IgD-negative memory B cell (primary cell): ENCODE results near the gene GABARAPL1. TPM values are rescaled to one million over a fixed set of nuclear protein-coding genes. Genes with fewer than 3 reads are reported as not detected.

ENCODE experiments used
- H3K27ac Mint-ChIP-seq, 3 donors: one replicate each; pipeline ENCODE4 v1.8.0; 2020 to 2022; ENCODE audit warnings: mild to moderate bottlenecking in 3 of 3, mixed read lengths in 3 of 3, moderate library complexity in 1 of 3
- H3K27me3 Mint-ChIP-seq: one replicate; pipeline ENCODE4 v1.8.0; 2021; ENCODE audit warnings: mixed read lengths
- H3K36me3 Mint-ChIP-seq: one replicate; pipeline ENCODE4 v1.8.0; 2020; ENCODE audit warnings: mild to moderate bottlenecking, mixed read lengths
- H3K4me1 Mint-ChIP-seq, 3 donors: one replicate each; pipeline ENCODE4 v1.8.0; 2020 to 2022; ENCODE audit warnings: mixed read lengths in 3 of 3, mild to moderate bottlenecking in 1 of 3
- H3K4me3 Mint-ChIP-seq, 4 donors: one replicate each; pipeline ENCODE4 v1.8.0; 2020 to 2022; ENCODE audit warnings: mild to moderate bottlenecking in 4 of 4, mixed read lengths in 4 of 4, moderate library complexity in 3 of 4
- H3K9me3 Mint-ChIP-seq, 3 donors: one replicate each; pipeline ENCODE4 v1.8.0; 2020 to 2021; ENCODE audit warnings: mixed read lengths in 3 of 3, mild to moderate bottlenecking in 1 of 3
- polyA plus RNA-seq: library from polyadenylated mRNA; unstranded; fragments of 300-500 nt; fragmentation: Illumina TruSeq; gene quantifications from one replicate; pipeline ENCODE4 v1.2.3, GENCODE V29; 2021

GABARAPL1 gene
- polyA plus RNA-seq, 1 donor from 2014 or later: 0.68 TPM

GRCh38 chr12:10235761-10236631 is 23.3 kb downstream of the GABARAPL1 start:
- peaks cover 0 to 4% (median 2%) of the 10 kb centered on the region in 3 donors for H3K9me3 Mint-ChIP-seq
- H3K4me3 Mint-ChIP-seq: no peak overlapping the region
- H3K27ac Mint-ChIP-seq: no peak overlapping the region
- no peaks in the 10 kb centered on the region for H3K36me3 Mint-ChIP-seq
- no peaks in the 10 kb centered on the region for H3K4me1 Mint-ChIP-seq
- peaks cover 8% of the 10 kb centered on the region for H3K27me3 Mint-ChIP-seq

GRCh38 chr12:10236720-10237119 is 24.0 kb downstream of the GABARAPL1 start:
- Mint-ChIP-seq H3K36me3 (no peaks in the 10 kb centered on the region), H3K4me3 (no peak overlapping the region), H3K27me3 (peaks cover 9% of the 10 kb centered on the region), H3K4me1 (no peaks in the 10 kb centered on the region), H3K9me3 (peaks cover 0 to 4% (median 2%) of the 10 kb centered on the region in 3 donors), H3K27ac (no peak overlapping the region)

GRCh38 chr12:10238526-10238925 is 25.8 kb downstream of the GABARAPL1 start:
- H3K4me1 Mint-ChIP-seq: peaks cover under 1 to 6% (median 6%) of the 10 kb centered on the region in 3 donors
- H3K27ac Mint-ChIP-seq: no peak overlapping the region
- peaks cover 0 to 4% (median 2%) of the 10 kb centered on the region in 3 donors for H3K9me3 Mint-ChIP-seq
- H3K36me3 Mint-ChIP-seq: no peaks in the 10 kb centered on the region
- H3K27me3 Mint-ChIP-seq: peaks cover 21% of the 10 kb centered on the region
- H3K4me3 Mint-ChIP-seq: no peak overlapping the region

GRCh38 chr12:10241290-10241689 is 28.6 kb downstream of the GABARAPL1 start:
- Mint-ChIP-seq H3K27ac (no peak overlapping the region), H3K36me3 (no peaks in the 10 kb centered on the region), H3K9me3 (no peaks in the 10 kb centered on the region), H3K4me1 (peaks cover 6 to 13% (median 11%) of the 10 kb centered on the region in 3 donors), H3K4me3 (no peak overlapping the region), H3K27me3 (peaks cover 29% of the 10 kb centered on the region)

- H3K27ac Mint-ChIP-seq: no peak overlapping the region
These were observed 29.1 kb downstream of the GABARAPL1 start for GRCh38 chr12:10241727-10242126.

GRCh38 chr12:10242539-10242938 is 29.9 kb downstream of the GABARAPL1 start:
- H3K27me3 Mint-ChIP-seq: peaks cover 32% of the 10 kb centered on the region
- no peak overlapping the region for H3K4me3 Mint-ChIP-seq
- H3K27ac Mint-ChIP-seq: peak overlapping the region in 1 of 3 donors; percentile 5
- no peaks in the 10 kb centered on the region for H3K9me3 Mint-ChIP-seq
- H3K4me1 Mint-ChIP-seq: peaks cover 6 to 13% (median 11%) of the 10 kb centered on the region in 3 donors
- no peaks in the 10 kb centered on the region for H3K36me3 Mint-ChIP-seq

More at GRCh38 chr12:10241727-10242126, 29.1 kb downstream of the GABARAPL1 start:
- H3K27me3 Mint-ChIP-seq: peaks cover 29% of the 10 kb centered on the region
- H3K36me3 Mint-ChIP-seq: no peaks in the 10 kb centered on the region
- no peak overlapping the region for H3K4me3 Mint-ChIP-seq
- H3K9me3 Mint-ChIP-seq: no peaks in the 10 kb centered on the region
- peaks cover 6 to 13% (median 11%) of the 10 kb centered on the region in 3 donors for H3K4me1 Mint-ChIP-seq

GRCh38 chr12:10243818-10244520 is 31.3 kb downstream of the GABARAPL1 start:
- no peaks in the 10 kb centered on the region for H3K36me3 Mint-ChIP-seq
- no peaks in the 10 kb centered on the region for H3K9me3 Mint-ChIP-seq
- H3K27me3 Mint-ChIP-seq: peaks cover 33% of the 10 kb centered on the region
- H3K27ac Mint-ChIP-seq: no peak overlapping the region
- H3K4me1 Mint-ChIP-seq: peaks cover 6 to 16% (median 11%) of the 10 kb centered on the region in 3 donors
- H3K4me3 Mint-ChIP-seq: peak overlapping the region in 3 of 4 donors; percentile 58 to 85 (median 82)

GRCh38 chr12:10247436-10248058 is 34.9 kb downstream of the GABARAPL1 start:
- H3K36me3 Mint-ChIP-seq: no peaks in the 10 kb centered on the region
- no peak overlapping the region for H3K4me3 Mint-ChIP-seq
- peaks cover 21% of the 10 kb centered on the region for H3K27me3 Mint-ChIP-seq
- H3K4me1 Mint-ChIP-seq: peaks cover 6 to 16% (median 10%) of the 10 kb centered on the region in 3 donors
- no peaks in the 10 kb centered on the region for H3K9me3 Mint-ChIP-seq
- H3K27ac Mint-ChIP-seq: no peak overlapping the region

GRCh38 chr12:10249690-10250455 is 37.2 kb downstream of the GABARAPL1 start:
- H3K27ac Mint-ChIP-seq: no peak overlapping the region
- H3K4me3 Mint-ChIP-seq: no peak overlapping the region
- no peaks in the 10 kb centered on the region for H3K36me3 Mint-ChIP-seq
- H3K27me3 Mint-ChIP-seq: peaks cover 15% of the 10 kb centered on the region
- H3K9me3 Mint-ChIP-seq: no peaks in the 10 kb centered on the region
- H3K4me1 Mint-ChIP-seq: peaks cover 0 to 3% (median 0%) of the 10 kb centered on the region in 3 donors

- H3K4me3 Mint-ChIP-seq: no peak overlapping the region
- no peaks in the 10 kb centered on the region for H3K36me3 Mint-ChIP-seq
- peaks cover 14% of the 10 kb centered on the region for H3K27me3 Mint-ChIP-seq
- H3K9me3 Mint-ChIP-seq: peaks cover 0 to 10% (median 4%) of the 10 kb centered on the region in 3 donors
- H3K4me1 Mint-ChIP-seq: peaks cover 0 to 3% (median 0%) of the 10 kb centered on the region in 3 donors
- no peak overlapping the region for H3K27ac Mint-ChIP-seq
These were observed 39.0 kb downstream of the GABARAPL1 start for GRCh38 chr12:10251669-10252068.

- H3K27me3 Mint-ChIP-seq: peaks cover 12% of the 10 kb centered on the region
- H3K4me1 Mint-ChIP-seq: peaks cover 0 to 3% (median 0%) of the 10 kb centered on the region in 3 donors
- H3K9me3 Mint-ChIP-seq: peaks cover 0 to 10% (median 4%) of the 10 kb centered on the region in 3 donors
- H3K27ac Mint-ChIP-seq: no peak overlapping the region
- H3K36me3 Mint-ChIP-seq: no peaks in the 10 kb centered on the region
- H3K4me3 Mint-ChIP-seq: no peak overlapping the region
These were observed 39.5 kb downstream of the GABARAPL1 start for GRCh38 chr12:10252201-10252600.

GRCh38 chr12:10256064-10256463 is 43.4 kb downstream of the GABARAPL1 start:
- Mint-ChIP-seq H3K27ac (no peak overlapping the region), H3K4me3 (no peak overlapping the region), H3K9me3 (peaks cover 0 to 10% (median 7%) of the 10 kb centered on the region in 3 donors), H3K36me3 (no peaks in the 10 kb centered on the region), H3K4me1 (no peaks in the 10 kb centered on the region), H3K27me3 (peaks cover 12% of the 10 kb centered on the region)

GRCh38 chr12:10260927-10261326 is 48.2 kb downstream of the GABARAPL1 start:
- H3K4me1 Mint-ChIP-seq: no peaks in the 10 kb centered on the region

GRCh38 chr12:10268037-10268436 is 55.4 kb downstream of the GABARAPL1 start:
- Mint-ChIP-seq H3K27me3 (no peaks in the 10 kb centered on the region), H3K27ac (no peak overlapping the region), H3K9me3 (no peaks in the 10 kb centered on the region), H3K36me3 (no peaks in the 10 kb centered on the region), H3K4me3 (no peak overlapping the region), H3K4me1 (no peaks in the 10 kb centered on the region)

More at GRCh38 chr12:10260927-10261326, 48.2 kb downstream of the GABARAPL1 start:
- Mint-ChIP-seq H3K27me3 (peaks cover 5% of the 10 kb centered on the region), H3K27ac (no peak overlapping the region), H3K4me3 (no peak overlapping the region), H3K9me3 (peaks cover 0 to 2% (median 2%) of the 10 kb centered on the region in 3 donors), H3K36me3 (no peaks in the 10 kb centered on the region)
